Spinal cord (tissue), 10 donors: Measurements from ENCODE around the gene GRIK2. TPM values are rescaled to one million over a fixed set of nuclear protein-coding genes. Genes with fewer than 3 reads are reported as not detected.
A peak's percentile ranks its signal among the peaks of the same experiment; 100 is the strongest.

ENCODE experiments used
- DNase-seq, 6 donors: peaks; one replicate each; pipeline versions ENCODE4 v3.0.0 to v3.0.0-alpha.2; 2013 to 2015; ENCODE audit warnings: low spot score in 6 of 6, low read depth in 4 of 6
- H3K27ac ChIP-seq: one replicate; pipeline ENCODE4 v1.5.1; 2013; ENCODE audit warnings: low read depth, low read length, control low read depth
- H3K27me3 ChIP-seq: one replicate; pipeline ENCODE4 v1.6.1; 2013; ENCODE audit warnings: low read length; ENCODE audit not compliant: control insufficient read depth, insufficient read depth
- H3K36me3 ChIP-seq: one replicate; pipeline ENCODE4 v1.6.1; 2013; ENCODE audit warnings: low read length; ENCODE audit not compliant: control insufficient read depth, insufficient read depth
- H3K4me1 ChIP-seq: one replicate; pipeline ENCODE4 v1.6.1; 2013; ENCODE audit warnings: low read length; ENCODE audit not compliant: control insufficient read depth, insufficient read depth
- H3K4me3 ChIP-seq: one replicate; pipeline ENCODE4 v1.5.1; 2013; ENCODE audit warnings: low read depth, low read length, control low read depth
- H3K9me3 ChIP-seq: one replicate; pipeline ENCODE4 v1.6.1; 2013; ENCODE audit warnings: low read length; ENCODE audit not compliant: control insufficient read depth, insufficient read depth
- WGBS: methylation state at CpG from one replicate; pipeline ENCODE4 v1.1.5; 2013; ENCODE audit warnings: missing lambda C conversion rate; ENCODE audit not compliant: insufficient coverage; 5-methylcytosine and 5-hydroxymethylcytosine counted together
- polyA plus RNA-seq, 2 donors: library from polyadenylated mRNA; unstranded; fragments of 120-200 nt; gene quantifications; one replicate each; pipeline ENCODE4 v1.2.1, GENCODE V29; 2013; ENCODE audit not compliant: insufficient read length in 2 of 2
- total RNA-seq, 2 donors: library from RNA; depleted of rRNA in 1 of 2; stranded (reverse); fragments of 120-200 nt in 1 of 2; fragments of >200 nt in 1 of 2; gene quantifications; one replicate each; pipeline versions ENCODE4 v1.2.3 to v1.2.4, GENCODE V29; 2013 to 2014
- donor health status: healthy.

Gene GRIK2
- total and polyA plus RNA-seq, 4 donors: 25.3 to 92.4 (median 54.7) TPM

DNA sequence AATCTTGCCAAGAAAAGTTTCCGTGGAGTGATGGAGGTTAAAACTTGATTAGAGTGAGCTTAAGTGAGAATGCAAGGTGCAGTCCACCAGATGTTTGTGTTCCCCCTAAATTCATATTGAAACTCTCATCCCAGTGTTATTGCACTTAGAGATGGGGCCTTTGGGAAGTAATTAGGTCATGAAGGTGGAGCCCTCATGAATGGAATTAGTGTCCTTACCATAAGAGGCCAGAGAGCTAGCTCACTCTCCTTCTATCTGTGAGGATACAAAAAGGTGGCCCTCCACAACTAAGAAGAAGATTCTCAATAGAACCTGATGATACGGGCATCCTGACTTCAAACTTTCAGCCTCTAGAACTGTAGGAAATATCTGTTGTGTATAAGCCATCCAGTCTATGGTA is 258.6 kb downstream of the GRIK2 start:
- Histone ChIP-seq H3K4me1 (no peaks in the 10 kb centered on the region), H3K36me3 (no peaks in the 10 kb centered on the region), H3K4me3 (no peak overlapping the region), H3K27ac (no peak overlapping the region), H3K27me3 (no peaks in the 10 kb centered on the region), H3K9me3 (no peaks in the 10 kb centered on the region)
- 100% methylated on average over 1 of the region's 2 CpGs for WGBS
- no peak for DNase-seq

DNA sequence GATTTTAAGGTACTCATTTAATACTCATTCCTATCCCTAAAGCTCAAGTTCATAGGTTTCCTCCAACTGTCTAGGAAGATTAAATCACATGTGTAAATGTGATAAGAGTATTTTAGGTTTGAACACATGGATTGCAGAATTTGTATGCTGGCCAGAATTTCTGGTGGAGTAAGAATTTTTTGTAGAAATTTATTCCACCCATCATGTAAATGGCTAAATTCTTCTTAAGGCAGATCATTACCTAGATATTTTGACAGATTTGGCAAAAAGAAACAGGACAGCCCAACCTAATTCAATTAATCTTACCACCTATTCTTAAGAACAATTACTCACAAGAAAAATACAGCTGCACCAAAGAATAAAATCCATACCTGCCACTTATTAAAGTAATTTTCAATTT is 261.6 kb downstream of the GRIK2 start:
- Histone ChIP-seq H3K27ac (no peak overlapping the region), H3K27me3 (no peaks in the 10 kb centered on the region), H3K36me3 (no peaks in the 10 kb centered on the region), H3K9me3 (no peaks in the 10 kb centered on the region), H3K4me1 (no peaks in the 10 kb centered on the region), H3K4me3 (no peak overlapping the region)
- DNase-seq: no peak

DNA sequence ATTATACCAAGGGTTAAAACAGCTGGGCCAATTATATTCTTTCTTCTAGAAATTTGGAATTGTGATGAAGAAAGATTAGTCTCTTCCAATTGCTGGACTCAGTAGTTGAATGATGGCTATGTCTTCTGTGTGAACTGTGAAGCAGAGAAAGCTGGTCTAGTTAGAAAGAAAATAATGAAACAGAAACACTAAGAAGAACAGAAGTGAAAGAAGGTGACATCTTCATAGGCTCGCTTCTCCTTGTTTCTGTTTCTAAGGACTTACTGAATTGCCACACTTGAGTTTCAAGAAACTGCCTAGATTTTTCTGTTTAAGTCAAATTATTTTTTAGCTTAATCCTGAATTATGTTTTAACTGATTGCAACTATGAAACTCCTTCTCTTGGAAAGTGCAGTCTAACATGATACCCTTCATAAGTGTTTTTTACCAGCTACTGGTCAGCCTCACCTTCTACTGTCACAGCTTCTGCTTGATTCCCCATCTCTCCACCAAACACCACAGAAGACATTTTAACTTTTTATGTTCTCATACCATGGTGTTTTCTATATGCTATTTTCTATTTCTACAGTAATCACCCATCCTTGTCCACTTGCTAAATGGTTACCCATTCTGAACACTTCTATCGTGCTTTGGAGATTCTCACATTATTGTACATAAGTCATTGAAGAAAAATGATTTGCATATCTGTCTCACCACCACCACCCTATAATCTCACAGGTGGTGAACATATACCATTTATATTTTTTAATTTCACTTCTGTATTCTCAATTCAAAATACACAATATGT is 268.8 kb downstream of the GRIK2 start:
- no peak overlapping the region for H3K27ac ChIP-seq
- H3K36me3 ChIP-seq: no peaks in the 10 kb centered on the region
- 100% methylated on average over 1 of the region's 2 CpGs for WGBS
- peaks cover 4% of the 10 kb centered on the region for H3K9me3 ChIP-seq
- no peak overlapping the region for H3K4me3 ChIP-seq
- H3K27me3 ChIP-seq: no peaks in the 10 kb centered on the region
- H3K4me1 ChIP-seq: no peaks in the 10 kb centered on the region
- no peak for DNase-seq

DNA sequence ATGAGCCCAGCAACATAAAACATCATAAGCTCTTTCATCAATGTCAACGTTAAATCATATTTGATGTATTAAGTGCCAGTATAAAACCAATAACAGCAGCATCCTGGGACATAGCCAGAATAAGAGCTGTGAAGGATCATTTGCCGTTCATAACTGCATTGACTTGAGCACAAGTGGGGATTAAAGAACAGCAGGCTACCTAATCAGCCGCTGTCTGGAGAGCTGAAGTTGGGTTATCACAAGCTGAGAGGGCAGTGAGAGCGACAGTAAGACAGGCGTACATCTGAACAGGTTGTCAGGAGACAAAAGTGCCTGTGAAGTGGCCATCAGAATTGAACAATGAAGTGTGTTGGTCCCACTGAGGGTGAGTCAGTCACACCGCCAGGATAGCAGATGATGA is 269.6 kb downstream of the GRIK2 start:
- Histone ChIP-seq H3K27me3 (no peaks in the 10 kb centered on the region), H3K27ac (no peak overlapping the region), H3K4me1 (no peaks in the 10 kb centered on the region), H3K4me3 (no peak overlapping the region), H3K9me3 (peaks cover 4% of the 10 kb centered on the region), H3K36me3 (no peaks in the 10 kb centered on the region)
- 57% methylated on average over 4 of the region's 6 CpGs for WGBS
- no peak for DNase-seq

DNA sequence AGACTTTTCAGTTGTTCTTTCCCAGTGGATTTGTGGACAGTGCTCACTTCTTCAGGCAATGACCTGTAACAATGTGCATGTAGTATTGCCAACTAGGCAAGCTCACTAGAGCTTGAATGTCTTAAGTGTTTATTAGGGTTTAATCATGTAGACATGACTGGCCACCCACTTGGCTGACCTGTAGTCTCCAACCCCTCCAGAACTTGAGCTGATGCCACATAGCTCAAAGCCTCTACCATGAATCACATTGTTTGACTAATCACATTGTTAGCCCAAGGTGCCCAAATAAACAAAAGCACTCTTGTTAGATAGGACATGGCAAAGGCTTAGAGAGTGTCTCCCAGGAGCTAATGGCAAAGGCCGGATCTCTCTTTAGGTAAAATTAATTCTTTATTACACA is 272.7 kb downstream of the GRIK2 start:
- H3K27ac ChIP-seq: no peak overlapping the region
- WGBS: no CpG with 5 or more reads among the region's 1 CpG
- H3K4me1 ChIP-seq: no peaks in the 10 kb centered on the region
- no peaks in the 10 kb centered on the region for H3K36me3 ChIP-seq
- H3K4me3 ChIP-seq: no peak overlapping the region
- H3K9me3 ChIP-seq: peaks cover 4% of the 10 kb centered on the region
- no peaks in the 10 kb centered on the region for H3K27me3 ChIP-seq
- DNase-seq: peak in 3 of 6 donors; percentile 28 to 68 (median 43)

DNA sequence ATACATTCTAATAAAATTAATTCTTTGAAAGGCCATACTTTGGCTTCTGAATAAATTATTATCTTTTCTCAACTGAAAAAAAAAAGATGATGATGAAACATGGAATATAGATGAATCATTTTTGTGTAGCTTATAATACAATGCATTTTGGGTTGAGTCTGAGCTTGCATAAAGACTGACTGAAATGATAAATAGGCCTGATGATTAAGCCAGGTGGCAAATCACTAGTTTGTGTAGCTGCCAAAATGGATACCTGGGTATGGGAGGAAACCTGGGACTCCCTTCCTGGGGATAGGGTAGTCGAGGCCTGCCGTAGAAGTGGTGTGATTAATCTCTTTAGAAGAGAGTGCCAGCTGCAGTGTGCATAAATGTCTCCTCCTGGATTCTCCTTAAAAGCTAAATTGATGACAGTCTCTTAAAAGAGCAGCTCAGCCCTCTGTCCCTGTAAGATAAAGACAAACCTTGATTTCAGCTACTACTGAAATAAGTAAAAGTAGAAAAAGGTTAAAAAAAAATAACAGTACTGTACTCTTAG is 275.1 kb downstream of the GRIK2 start:
- H3K9me3 ChIP-seq: peaks cover 4% of the 10 kb centered on the region
- 36% methylated on average over 2 of the region's 2 CpGs for WGBS
- no peaks in the 10 kb centered on the region for H3K36me3 ChIP-seq
- no peaks in the 10 kb centered on the region for H3K27me3 ChIP-seq
- no peak overlapping the region for H3K4me3 ChIP-seq
- peak in 1 of 6 donors; percentile 55 for DNase-seq
- H3K4me1 ChIP-seq: no peaks in the 10 kb centered on the region
- H3K27ac ChIP-seq: no peak overlapping the region

DNA sequence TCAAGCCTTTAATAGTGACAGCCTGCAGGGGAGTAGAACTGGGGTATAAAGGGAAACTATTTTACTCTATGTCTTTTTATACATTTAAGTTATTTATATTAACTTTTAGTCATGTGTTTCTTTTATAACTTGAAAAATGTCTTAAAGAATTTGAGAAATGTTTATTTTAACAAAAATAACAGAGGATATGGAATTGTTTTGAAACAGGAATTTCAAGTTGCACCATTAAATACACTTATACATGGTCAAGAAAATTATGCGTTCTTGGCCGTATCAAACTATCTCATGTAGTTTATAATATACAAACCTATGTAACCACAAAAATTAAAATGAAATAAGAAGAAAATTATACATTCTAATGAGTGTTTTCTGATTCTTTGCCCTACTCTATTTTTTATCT is 282.7 kb downstream of the GRIK2 start:
- Histone ChIP-seq H3K4me1 (no peaks in the 10 kb centered on the region), H3K9me3 (no peaks in the 10 kb centered on the region), H3K27me3 (no peaks in the 10 kb centered on the region), H3K36me3 (no peaks in the 10 kb centered on the region), H3K4me3 (no peak overlapping the region), H3K27ac (no peak overlapping the region)
- no CpG with 5 or more reads among the region's 2 CpGs for WGBS
- DNase-seq: no peak

DNA sequence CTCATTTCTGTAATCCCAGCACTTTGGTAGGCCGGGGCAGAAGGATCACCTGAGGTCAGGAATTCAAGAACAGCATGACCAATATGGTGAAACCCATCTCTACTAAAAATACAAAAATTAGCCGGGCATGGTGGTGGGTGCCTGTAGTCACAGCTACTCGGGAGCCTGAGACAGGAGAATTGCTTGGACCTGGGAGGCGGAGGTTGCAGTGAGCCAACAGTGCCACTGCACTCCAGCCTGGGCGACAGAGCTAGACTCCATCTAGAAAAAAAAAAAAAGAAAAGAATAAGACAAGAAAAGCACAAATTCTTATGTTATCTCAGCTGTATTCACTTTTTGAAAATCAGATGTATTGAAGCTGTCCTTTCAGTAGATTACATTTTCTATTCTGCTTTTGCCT is 289.4 kb downstream of the GRIK2 start:
- 100% methylated on average over 1 of the region's 5 CpGs for WGBS
- no peak overlapping the region for H3K27ac ChIP-seq
- DNase-seq: no peak
- no peaks in the 10 kb centered on the region for H3K9me3 ChIP-seq
- H3K27me3 ChIP-seq: no peaks in the 10 kb centered on the region
- H3K4me1 ChIP-seq: no peaks in the 10 kb centered on the region
- H3K4me3 ChIP-seq: no peak overlapping the region
- no peaks in the 10 kb centered on the region for H3K36me3 ChIP-seq

DNA sequence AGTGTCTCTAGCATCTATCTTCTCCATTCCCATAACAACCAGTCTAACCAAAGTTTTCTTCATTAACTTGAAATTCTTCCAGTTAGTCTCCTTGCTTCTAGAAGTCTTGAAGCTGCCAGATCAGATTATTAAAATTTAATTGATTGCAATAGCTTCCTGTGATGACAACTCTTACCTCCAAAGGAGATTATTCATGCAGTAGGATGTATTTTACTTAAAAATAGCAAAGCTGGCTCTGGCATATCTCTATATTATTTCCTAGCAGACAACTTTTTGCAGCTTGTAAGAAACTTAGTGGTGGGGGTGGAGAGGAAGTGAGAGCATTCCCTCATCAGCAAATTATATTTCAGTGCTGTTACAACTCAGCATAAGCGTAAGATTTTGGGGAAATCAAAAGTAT is 290.4 kb downstream of the GRIK2 start:
- Histone ChIP-seq H3K9me3 (no peaks in the 10 kb centered on the region), H3K4me3 (no peak overlapping the region), H3K27ac (no peak overlapping the region), H3K4me1 (no peaks in the 10 kb centered on the region), H3K36me3 (no peaks in the 10 kb centered on the region), H3K27me3 (no peaks in the 10 kb centered on the region)
- DNase-seq: no peak
- no CpG with 5 or more reads among the region's 1 CpG for WGBS

DNA sequence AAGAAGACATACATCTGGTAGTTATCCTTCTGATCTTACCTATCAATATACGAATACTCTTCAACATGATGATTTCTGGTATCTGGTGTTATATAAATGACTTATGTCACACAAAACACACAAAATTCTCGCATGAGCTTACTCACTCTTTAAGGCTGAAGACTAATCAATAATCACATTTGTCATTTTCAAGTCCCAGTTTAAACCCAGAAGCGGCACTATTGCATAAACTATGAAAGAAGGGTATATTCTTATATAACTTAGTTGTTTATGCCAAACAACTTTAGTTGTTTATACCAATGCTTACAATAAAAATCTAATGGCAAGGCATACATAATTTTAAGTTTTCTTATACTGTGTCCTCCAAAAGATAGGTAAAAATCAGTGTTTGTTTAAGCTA is 293.1 kb downstream of the GRIK2 start:
- no peaks in the 10 kb centered on the region for H3K9me3 ChIP-seq
- H3K4me3 ChIP-seq: no peak overlapping the region
- no peaks in the 10 kb centered on the region for H3K36me3 ChIP-seq
- H3K27me3 ChIP-seq: no peaks in the 10 kb centered on the region
- no peak for DNase-seq
- WGBS: no CpG with 5 or more reads among the region's 3 CpGs
- no peak overlapping the region for H3K27ac ChIP-seq
- no peaks in the 10 kb centered on the region for H3K4me1 ChIP-seq
